Subcutaneous abdominal adipose tissue (tissue), 5 donors: ENCODE data around the gene SIPA1L3.

ENCODE experiments used
- H3K27ac ChIP-seq: one replicate; pipeline ENCODE4 v1.7.0; 2013; ENCODE audit warnings: low read depth, mild to moderate bottlenecking, inconsistent platforms, low read length, moderate library complexity
- H3K27me3 ChIP-seq, 5 donors: one replicate each; pipeline ENCODE4 v1.7.0; 2013; ENCODE audit warnings: low read length in 5 of 5, inconsistent platforms in 1 of 5; ENCODE audit not compliant: control insufficient read depth in 5 of 5, insufficient read depth in 4 of 5
- H3K36me3 ChIP-seq, 5 donors: one replicate each; pipeline ENCODE4 v1.7.0; 2013; ENCODE audit warnings: low read length in 5 of 5; ENCODE audit not compliant: control insufficient read depth in 5 of 5, insufficient read depth in 5 of 5
- H3K4me1 ChIP-seq, 5 donors: one replicate each; pipeline ENCODE4 v1.7.0; 2013; ENCODE audit warnings: low read length in 5 of 5, mild to moderate bottlenecking in 3 of 5, moderate library complexity in 1 of 5; ENCODE audit not compliant: control insufficient read depth in 5 of 5, insufficient read depth in 5 of 5
- H3K4me3 ChIP-seq, 5 donors: one replicate each; pipeline ENCODE4 v1.7.0; 2013; ENCODE audit warnings: low read length in 5 of 5, low read depth in 1 of 5
- H3K9ac ChIP-seq, 5 donors: one replicate each; pipeline ENCODE4 v1.7.0; 2013; ENCODE audit warnings: low read length in 5 of 5, mild to moderate bottlenecking in 4 of 5, moderate library complexity in 3 of 5
- H3K9me3 ChIP-seq, 5 donors: one replicate each; pipeline ENCODE4 v1.7.0; 2013; ENCODE audit warnings: low read length in 5 of 5; ENCODE audit not compliant: control insufficient read depth in 5 of 5
- donor health status: healthy.
- donor health status: healthy.
- donor health status: healthy.
- donor health status: healthy.
- donor health status: healthy.

The SIPA1L3 gene

GRCh38 chr19:38114651-38115050 is 207.6 kb downstream of the SIPA1L3 start:
- Histone ChIP-seq H3K27ac (no peak overlapping the region), H3K4me1 (peaks cover 0 to 6% (median 0%) of the 10 kb centered on the region in 5 donors), H3K36me3 (peaks cover 0 to 60% (median 41%) of the 10 kb centered on the region in 5 donors), H3K27me3 (no peaks in the 10 kb centered on the region), H3K4me3 (no peak overlapping the region), H3K9ac (no peak overlapping the region), H3K9me3 (no peaks in the 10 kb centered on the region)

- no peak overlapping the region for H3K4me3 ChIP-seq
- peaks cover 0 to 61% (median 43%) of the 10 kb centered on the region in 5 donors for H3K36me3 ChIP-seq
- H3K27ac ChIP-seq = no peak overlapping the region
- no peaks in the 10 kb centered on the region for H3K27me3 ChIP-seq
- no peaks in the 10 kb centered on the region for H3K4me1 ChIP-seq
- no peak overlapping the region for H3K9ac ChIP-seq
- peaks cover 0 to under 1% (median 0%) of the 10 kb centered on the region in 5 donors for H3K9me3 ChIP-seq
Measured at GRCh38 chr19:38115271-38115802, 208.3 kb downstream of the SIPA1L3 start.

- Histone ChIP-seq H3K9me3 (peaks cover 0 to 5% (median 4%) of the 10 kb centered on the region in 5 donors), H3K4me3 (no peak overlapping the region), H3K9ac (no peak overlapping the region), H3K27me3 (no peaks in the 10 kb centered on the region), H3K4me1 (no peaks in the 10 kb centered on the region), H3K36me3 (peaks cover 0 to 55% (median 39%) of the 10 kb centered on the region in 5 donors), H3K27ac (no peak overlapping the region)
Measured at GRCh38 chr19:38118176-38118575, 211.2 kb downstream of the SIPA1L3 start.

- Histone ChIP-seq H3K9me3 (peaks cover 0 to 5% (median 4%) of the 10 kb centered on the region in 5 donors), H3K27ac (no peak overlapping the region), H3K9ac (no peak overlapping the region), H3K27me3 (no peaks in the 10 kb centered on the region), H3K36me3 (peaks cover 0 to 36% (median 29%) of the 10 kb centered on the region in 5 donors), H3K4me3 (no peak overlapping the region), H3K4me1 (no peaks in the 10 kb centered on the region)
Measured at GRCh38 chr19:38120471-38121025, 213.5 kb downstream of the SIPA1L3 start.

- no peak overlapping the region for H3K4me3 ChIP-seq
- peaks cover 0 to 5% (median 4%) of the 10 kb centered on the region in 5 donors for H3K9me3 ChIP-seq
- no peak overlapping the region for H3K27ac ChIP-seq
- H3K27me3 ChIP-seq = no peaks in the 10 kb centered on the region
- no peak overlapping the region for H3K9ac ChIP-seq
- peaks cover 0 to 34% (median 28%) of the 10 kb centered on the region in 5 donors for H3K36me3 ChIP-seq
- no peaks in the 10 kb centered on the region for H3K4me1 ChIP-seq
Measured at GRCh38 chr19:38122402-38123093, 215.5 kb downstream of the SIPA1L3 start.

GRCh38 chr19:38125238-38125637 is 218.2 kb downstream of the SIPA1L3 start:
- H3K36me3 ChIP-seq = peaks cover 0 to 22% (median 16%) of the 10 kb centered on the region in 5 donors

DNA sequence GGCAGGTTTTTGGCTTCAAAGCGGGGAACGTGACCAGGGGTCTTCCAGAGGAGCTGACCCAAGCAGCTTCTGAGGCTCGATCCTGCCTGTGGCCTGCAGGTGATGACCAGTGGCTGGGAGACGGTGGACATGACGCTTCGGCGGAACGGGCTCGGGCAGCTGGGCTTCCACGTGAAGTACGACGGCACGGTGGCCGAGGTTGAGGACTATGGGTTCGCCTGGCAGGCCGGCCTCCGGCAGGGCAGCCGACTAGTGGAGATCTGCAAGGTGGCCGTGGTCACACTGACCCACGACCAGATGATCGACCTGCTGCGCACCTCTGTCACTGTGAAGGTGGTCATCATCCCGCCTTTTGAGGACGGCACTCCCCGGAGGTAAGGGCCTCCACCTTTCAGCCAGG is 223.4 kb downstream of the SIPA1L3 start:
- H3K4me3 ChIP-seq = no peak overlapping the region

More at GRCh38 chr19:38125238-38125637, 218.2 kb downstream of the SIPA1L3 start:
- Histone ChIP-seq H3K27ac (no peak overlapping the region), H3K9me3 (peaks cover 0 to 5% (median 4%) of the 10 kb centered on the region in 5 donors), H3K27me3 (no peaks in the 10 kb centered on the region), H3K4me3 (no peak overlapping the region), H3K9ac (no peak overlapping the region), H3K4me1 (no peaks in the 10 kb centered on the region)

GRCh38 chr19:38132781-38133180 is 225.8 kb downstream of the SIPA1L3 start:
- Histone ChIP-seq H3K9me3 (no peaks in the 10 kb centered on the region), H3K4me1 (no peaks in the 10 kb centered on the region), H3K27me3 (no peaks in the 10 kb centered on the region), H3K27ac (no peak overlapping the region), H3K36me3 (peaks cover 0 to 28% (median 7%) of the 10 kb centered on the region in 5 donors), H3K9ac (no peak overlapping the region), H3K4me3 (no peak overlapping the region)

More for the DNA sequence above, 223.4 kb downstream of the SIPA1L3 start:
- Histone ChIP-seq H3K27ac (no peak overlapping the region), H3K4me1 (no peaks in the 10 kb centered on the region), H3K36me3 (peaks cover 0 to 25% (median 7%) of the 10 kb centered on the region in 5 donors), H3K9me3 (no peaks in the 10 kb centered on the region), H3K9ac (no peak overlapping the region), H3K27me3 (no peaks in the 10 kb centered on the region)

DNA sequence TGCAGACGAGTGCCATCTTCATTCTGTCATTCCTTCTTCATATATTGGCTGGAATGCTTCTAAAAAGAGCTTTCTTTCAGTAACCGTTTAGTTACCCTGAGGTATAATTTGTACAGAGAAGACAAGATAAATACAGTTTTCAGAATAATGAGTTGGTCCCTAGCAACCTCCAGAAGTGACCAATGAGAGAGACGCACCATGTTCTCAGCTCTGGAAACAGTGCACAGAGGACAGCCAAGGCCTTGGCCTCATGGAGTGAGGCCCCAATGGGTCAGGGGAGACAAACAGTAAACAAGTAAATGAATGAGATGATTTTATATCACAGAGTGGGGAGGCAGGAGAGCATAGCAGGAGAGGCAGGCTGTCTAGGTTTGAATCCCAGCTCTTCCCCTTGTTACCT is 226.3 kb downstream of the SIPA1L3 start:
- peaks cover 0 to 28% (median 6%) of the 10 kb centered on the region in 5 donors for H3K36me3 ChIP-seq
- H3K27ac ChIP-seq = no peak overlapping the region
- H3K4me3 ChIP-seq = no peak overlapping the region
- no peaks in the 10 kb centered on the region for H3K4me1 ChIP-seq
- H3K27me3 ChIP-seq = no peaks in the 10 kb centered on the region
- no peaks in the 10 kb centered on the region for H3K9me3 ChIP-seq
- H3K9ac ChIP-seq = no peak overlapping the region

DNA sequence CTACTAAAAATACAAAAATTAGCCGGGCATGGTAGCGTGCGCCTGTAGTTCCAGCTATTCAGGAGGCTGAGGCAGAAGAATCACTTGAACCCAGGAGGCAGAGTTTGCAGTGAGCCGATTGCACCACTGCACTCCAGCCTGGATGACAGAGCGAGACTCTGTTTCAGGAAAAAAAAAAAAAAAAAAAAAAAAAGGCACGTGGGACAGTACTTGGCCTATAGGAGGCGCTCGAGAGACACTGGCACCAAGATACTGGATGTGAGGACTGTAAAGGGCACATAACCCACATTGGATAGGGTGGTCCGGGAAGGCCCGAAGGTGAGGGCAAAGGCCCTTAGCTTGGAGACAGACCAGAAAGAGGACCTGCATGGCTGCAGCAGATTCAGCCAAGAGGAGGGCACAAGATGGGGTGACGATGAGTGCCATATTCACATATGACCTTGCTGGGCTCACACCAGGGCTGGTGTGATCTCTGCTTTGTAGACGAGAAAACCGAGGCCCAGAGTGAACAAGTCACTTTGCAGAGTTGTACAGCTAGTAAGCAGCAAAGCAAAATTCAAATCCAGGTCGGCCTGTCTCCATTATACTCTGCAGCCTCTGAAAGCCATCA is 227.6 kb downstream of the SIPA1L3 start:
- Histone ChIP-seq H3K4me1 (no peaks in the 10 kb centered on the region), H3K4me3 (no peak overlapping the region), H3K36me3 (peaks cover 0 to 26% (median 6%) of the 10 kb centered on the region in 5 donors), H3K9ac (no peak overlapping the region), H3K27ac (no peak overlapping the region), H3K9me3 (no peaks in the 10 kb centered on the region), H3K27me3 (no peaks in the 10 kb centered on the region)
